CD14-positive monocyte (primary cell): ENCODE data around the gene LRRC28. TPM values are rescaled to one million over a fixed set of nuclear protein-coding genes. Genes with fewer than 3 reads are reported as not detected.
A peak's percentile ranks its signal among the peaks of the same experiment; 100 is the strongest.

ENCODE experiments used
- DNase-seq, 3 donors: peaks; one replicate each; pipeline ENCODE4 v3.0.0-alpha.2; 2011 to 2022
- H2AFZ ChIP-seq: 2 replicates; pipeline ENCODE4 v1.6.0; 2012; ENCODE audit warnings: mild to moderate bottlenecking, low read depth, low read length, inconsistent platforms; ENCODE audit not compliant: insufficient read depth, poor library complexity, severe bottlenecking
- H3K27ac ChIP-seq, 2 donors: 1 replicate in 1 of 2; 2 replicates in 1 of 2; pipeline ENCODE4 v1.5.1; 2012 to 2013; ENCODE audit warnings: low read length in 2 of 2, control low read depth in 1 of 2, inconsistent platforms in 1 of 2, low read depth in 1 of 2, mild to moderate bottlenecking in 1 of 2
- H3K27me3 ChIP-seq, 2 donors: one replicate each; pipeline versions ENCODE4 v1.6.0 to v1.6.1; 2011 to 2013; ENCODE audit warnings: low read length in 2 of 2; ENCODE audit not compliant: control insufficient read depth in 2 of 2, insufficient read depth in 2 of 2
- H3K36me3 ChIP-seq, 2 donors: replicated peaks in 1 of 2; 1 replicate in 1 of 2; 2 replicates in 1 of 2; pipeline versions ENCODE4 v1.5.1 to v1.6.1; 2012 to 2013; ENCODE audit warnings: low read length in 2 of 2, control low read depth in 1 of 2, inconsistent platforms in 1 of 2, mild to moderate bottlenecking in 1 of 2; ENCODE audit not compliant: insufficient read depth in 2 of 2, control insufficient read depth in 1 of 2
- H3K4me1 ChIP-seq, 2 donors: 1 replicate in 1 of 2; 2 replicates in 1 of 2; pipeline versions ENCODE4 v1.5.1 to v1.6.1; 2012 to 2013; ENCODE audit warnings: low read length in 2 of 2, control low read depth in 1 of 2, inconsistent platforms in 1 of 2, mild to moderate bottlenecking in 1 of 2, moderate library complexity in 1 of 2; ENCODE audit not compliant: insufficient read depth in 2 of 2, control insufficient read depth in 1 of 2
- H3K4me2 ChIP-seq: replicated peaks from 2 replicates; pipeline ENCODE3; 2012; ENCODE audit warnings: low read length, moderate library complexity, mild to moderate bottlenecking; ENCODE audit not compliant: poor library complexity, severe bottlenecking; ENCODE audit errors: extremely low read depth
- H3K4me3 ChIP-seq, 3 experiments: fragments of 200-600 bp in 1 of 3; sonication (generic) in 1 of 3; replicated peaks in 1 of 3; 1 replicate in 2 of 3; 2 replicates in 1 of 3; pipeline ENCODE4 v1.5.1; 2011 to 2013; ENCODE audit warnings: low read length in 3 of 3, mild to moderate bottlenecking in 3 of 3, control low read depth in 2 of 3, low read depth in 2 of 3, inconsistent platforms in 1 of 3, moderate library complexity in 1 of 3
- H3K79me2 ChIP-seq: 2 replicates; pipeline ENCODE4 v1.6.0; 2012; ENCODE audit warnings: mild to moderate bottlenecking, control low read depth, inconsistent platforms, low read length, moderate library complexity; ENCODE audit not compliant: insufficient read depth
- H3K9ac ChIP-seq: 2 replicates; pipeline ENCODE4 v1.6.0; 2017; ENCODE audit warnings: low read length, mild to moderate bottlenecking; ENCODE audit not compliant: insufficient read depth, poor library complexity, severe bottlenecking
- H3K9me3 ChIP-seq, 2 donors: replicated peaks in 1 of 2; 1 replicate in 1 of 2; 2 replicates in 1 of 2; pipeline versions ENCODE4 v1.5.1 to v1.6.1; 2012 to 2013; ENCODE audit warnings: low read length in 2 of 2, control low read depth in 1 of 2; ENCODE audit not compliant: control insufficient read depth in 1 of 2, insufficient read depth in 1 of 2
- H4K20me1 ChIP-seq: 2 replicates; pipeline ENCODE4 v1.6.0; 2012; ENCODE audit warnings: mild to moderate bottlenecking, low read length, control low read depth, moderate library complexity; ENCODE audit not compliant: insufficient read depth
- H3K27ac Mint-ChIP-seq, 7 donors: one replicate each; pipeline ENCODE4 v1.8.0; 2020; ENCODE audit warnings: mild to moderate bottlenecking in 7 of 7, mixed read lengths in 7 of 7, moderate library complexity in 6 of 7, inconsistent platforms in 2 of 7
- H3K27me3 Mint-ChIP-seq, 3 donors: one replicate each; pipeline ENCODE4 v1.8.0; 2021 to 2022; ENCODE audit warnings: low read depth in 3 of 3, mild to moderate bottlenecking in 3 of 3, mixed read lengths in 3 of 3, moderate library complexity in 3 of 3, inconsistent platforms in 1 of 3
- H3K36me3 Mint-ChIP-seq, 2 donors: one replicate each; pipeline ENCODE4 v1.8.0; 2020; ENCODE audit warnings: mixed read lengths in 2 of 2, inconsistent platforms in 1 of 2, mild to moderate bottlenecking in 1 of 2
- H3K4me1 Mint-ChIP-seq: one replicate; pipeline ENCODE4 v1.8.0; 2020; ENCODE audit warnings: mild to moderate bottlenecking, mixed read lengths
- H3K4me3 Mint-ChIP-seq, 2 donors: one replicate each; pipeline ENCODE4 v1.8.0; 2020; ENCODE audit warnings: mild to moderate bottlenecking in 2 of 2, mixed read lengths in 2 of 2, moderate library complexity in 1 of 2
- H3K9me3 Mint-ChIP-seq, 7 donors: one replicate each; pipeline ENCODE4 v1.8.0; 2020 to 2022; ENCODE audit warnings: mixed read lengths in 7 of 7, mild to moderate bottlenecking in 6 of 7, moderate library complexity in 6 of 7, inconsistent platforms in 2 of 7
- WGBS: methylation state at CpG from one replicate; pipeline ENCODE4 v1.1.5; 2013; ENCODE audit warnings: missing lambda C conversion rate; ENCODE audit not compliant: insufficient coverage; 5-methylcytosine and 5-hydroxymethylcytosine counted together
- intact Hi-C, 2 donors: fragments of 100-400 bp; cut with micrococcal nuclease; formaldehyde crosslinking; loops; one replicate each; pipeline versions ENCODE4 v1.15.0 to v1.15.1; 2023
- polyA plus RNA-seq, 3 donors: library from polyadenylated mRNA; depleted of rRNA in 1 of 3; unstranded in 2 of 3; stranded (reverse) in 1 of 3; fragments of 300-500 nt in 2 of 3; fragments of >200 nt in 1 of 3; fragmentation: Illumina TruSeq in 2 of 3; gene quantifications; 1 replicate in 2 of 3; 2 replicates in 1 of 3; pipeline ENCODE4 v1.2.3, GENCODE V29; 2012 to 2021
- TF ChIP-seq, protein P1 (sequence below): fragments of 200-600 bp; IDR thresholded peaks from one replicate; pipeline ENCODE4 v1.8.0; 2022; ENCODE audit warnings: antibody characterized with exemption, mild to moderate bottlenecking

The LRRC28 gene
- polyA plus RNA-seq, 3 donors: 18.6 to 25.3 (median 19.8) TPM

DNA sequence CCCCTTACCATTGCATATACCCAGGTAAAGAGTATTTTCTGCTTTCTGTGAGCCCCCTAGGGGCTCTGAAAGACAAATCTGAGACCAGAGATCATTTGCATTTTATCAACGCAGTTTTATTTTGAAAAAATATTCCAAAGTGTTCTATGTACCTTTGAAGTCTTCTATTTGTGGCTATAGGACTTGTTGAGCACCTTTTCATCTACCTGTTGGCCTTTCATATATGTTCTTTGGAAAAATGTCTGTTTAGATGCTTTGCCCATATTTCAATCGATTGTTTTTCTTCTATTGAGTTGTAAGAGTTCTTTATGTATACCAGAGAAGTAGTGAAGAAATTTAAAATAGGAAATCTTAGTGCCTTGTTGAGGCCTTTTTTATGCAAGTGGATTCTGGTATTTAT lies 94.0 kb downstream of the LRRC28 start:
- Histone ChIP-seq H3K9me3 (no peaks in the 10 kb centered on the region), H3K4me3 (no peak overlapping the region), H3K79me2 (no peaks in the 10 kb centered on the region), H3K27ac (no peak overlapping the region), H3K36me3 (no peaks in the 10 kb centered on the region), H3K4me1 (no peaks in the 10 kb centered on the region), H3K9ac (no peak overlapping the region), H3K27me3 (no peaks in the 10 kb centered on the region), H4K20me1 (no peaks in the 10 kb centered on the region), H2AFZ (no peak overlapping the region), H3K4me2 (no peak overlapping the region)
- intact Hi-C loops: no loop called here
- peaks cover 0 to 9% (median 6%) of the 10 kb centered on the region in 7 donors for H3K9me3 Mint-ChIP-seq
- no CpG with 5 or more reads among the region's 2 CpGs for WGBS
- H3K27me3 Mint-ChIP-seq: peaks cover 0 to 2% (median 2%) of the 10 kb centered on the region in 3 donors
- TF ChIP-seq, protein P1, sequence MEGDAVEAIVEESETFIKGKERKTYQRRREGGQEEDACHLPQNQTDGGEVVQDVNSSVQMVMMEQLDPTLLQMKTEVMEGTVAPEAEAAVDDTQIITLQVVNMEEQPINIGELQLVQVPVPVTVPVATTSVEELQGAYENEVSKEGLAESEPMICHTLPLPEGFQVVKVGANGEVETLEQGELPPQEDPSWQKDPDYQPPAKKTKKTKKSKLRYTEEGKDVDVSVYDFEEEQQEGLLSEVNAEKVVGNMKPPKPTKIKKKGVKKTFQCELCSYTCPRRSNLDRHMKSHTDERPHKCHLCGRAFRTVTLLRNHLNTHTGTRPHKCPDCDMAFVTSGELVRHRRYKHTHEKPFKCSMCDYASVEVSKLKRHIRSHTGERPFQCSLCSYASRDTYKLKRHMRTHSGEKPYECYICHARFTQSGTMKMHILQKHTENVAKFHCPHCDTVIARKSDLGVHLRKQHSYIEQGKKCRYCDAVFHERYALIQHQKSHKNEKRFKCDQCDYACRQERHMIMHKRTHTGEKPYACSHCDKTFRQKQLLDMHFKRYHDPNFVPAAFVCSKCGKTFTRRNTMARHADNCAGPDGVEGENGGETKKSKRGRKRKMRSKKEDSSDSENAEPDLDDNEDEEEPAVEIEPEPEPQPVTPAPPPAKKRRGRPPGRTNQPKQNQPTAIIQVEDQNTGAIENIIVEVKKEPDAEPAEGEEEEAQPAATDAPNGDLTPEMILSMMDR: no peak
- H3K27ac Mint-ChIP-seq: no peak overlapping the region
- no peak overlapping the region for H3K4me3 Mint-ChIP-seq
- no peak for DNase-seq
- peaks cover 4% of the 10 kb centered on the region for H3K4me1 Mint-ChIP-seq
- peaks cover 9 to 12% of the 10 kb centered on the region in 2 donors for H3K36me3 Mint-ChIP-seq

DNA sequence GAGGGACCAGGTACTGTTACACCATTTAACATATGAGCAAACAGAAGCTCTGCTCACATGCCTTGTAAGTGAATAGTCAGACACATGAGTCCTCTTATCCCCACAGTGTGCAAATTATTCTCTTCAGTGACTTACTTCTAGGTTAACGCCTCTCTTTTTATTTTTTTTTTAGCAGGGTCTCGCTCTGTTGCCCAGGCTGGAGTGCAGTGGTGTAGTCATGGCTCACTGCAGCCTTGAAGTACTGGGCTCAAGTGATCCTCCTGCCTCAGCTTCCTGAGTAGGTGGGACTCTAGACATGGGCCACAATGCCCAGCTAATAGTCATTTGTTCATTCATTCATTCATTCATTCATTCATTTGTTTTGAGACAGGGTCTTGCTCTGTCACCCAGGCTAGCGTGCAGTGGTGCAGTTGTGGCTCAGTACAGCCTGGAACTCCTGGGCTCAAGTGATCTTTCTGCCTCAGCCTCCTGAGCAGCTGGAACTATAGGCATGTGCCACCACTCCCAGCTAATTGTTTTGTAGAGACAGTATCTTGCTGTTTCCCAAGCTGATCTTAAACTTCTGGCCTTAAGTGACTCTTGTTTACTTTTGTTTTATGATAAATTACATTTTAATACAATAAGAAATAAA lies 94.7 kb downstream of the LRRC28 start:
- Histone ChIP-seq H2AFZ (no peak overlapping the region), H4K20me1 (no peaks in the 10 kb centered on the region), H3K27ac (no peak overlapping the region), H3K9ac (no peak overlapping the region), H3K27me3 (no peaks in the 10 kb centered on the region), H3K9me3 (no peaks in the 10 kb centered on the region), H3K79me2 (no peaks in the 10 kb centered on the region), H3K4me1 (no peaks in the 10 kb centered on the region), H3K4me2 (no peak overlapping the region), H3K36me3 (no peaks in the 10 kb centered on the region), H3K4me3 (no peak overlapping the region)
- Mint-ChIP-seq H3K36me3 (peaks cover 9 to 12% of the 10 kb centered on the region in 2 donors), H3K4me3 (no peak overlapping the region), H3K27me3 (peaks cover 0 to 3% (median 2%) of the 10 kb centered on the region in 3 donors), H3K4me1 (peaks cover 8% of the 10 kb centered on the region), H3K27ac (peak overlapping the region in 2 of 7 donors; percentile 5 to 76), H3K9me3 (peaks cover 0 to 9% (median 6%) of the 10 kb centered on the region in 7 donors)
- TF ChIP-seq, protein P1: no peak
- no peak for DNase-seq
- WGBS: 93% methylated on average over 2 of the region's 3 CpGs
- intact Hi-C loops: no loop called here
